OCI-LY3 (cell line): Measurements from ENCODE around the gene TMEM252.

Experiments
- H2AFZ ChIP-seq: fragments of 200-600, 300-600 bp; shearing (Covaris generic); 2 replicates; pipeline ENCODE4 v1.6.0; 2014; ENCODE audit warnings: antibody characterized with exemption, low read depth, low read length
- H3K27ac ChIP-seq: fragments of 200-600, 300-600 bp; sonication (generic); 2 replicates; pipeline ENCODE4 v1.5.1; 2014; ENCODE audit warnings: mild to moderate bottlenecking, low read length, moderate library complexity, mixed read lengths
- H3K27me3 ChIP-seq: fragments of 200-600, 300-600 bp; sonication (generic); 2 replicates; pipeline ENCODE4 v1.6.1; 2014; ENCODE audit warnings: low read depth, low read length, mixed read lengths
- H3K36me3 ChIP-seq: fragments of 200-600, 300-600 bp; sonication (generic); replicated peaks from 2 replicates; pipeline ENCODE3; 2014; ENCODE audit warnings: low read depth, low read length, mixed read lengths
- H3K4me1 ChIP-seq: fragments of 300-600, 200-600 bp; sonication (generic); 2 replicates; pipeline ENCODE4 v1.6.1; 2014; ENCODE audit warnings: low read length, mixed read lengths
- H3K4me2 ChIP-seq: fragments of 200-600, 300-600 bp; sonication (generic); 2 replicates; pipeline ENCODE4 v1.6.1; 2014; ENCODE audit warnings: low read length, mixed read lengths
- H3K4me3 ChIP-seq: fragments of 300-600, 200-600 bp; sonication (generic); 2 replicates; pipeline ENCODE4 v1.5.1; 2014; ENCODE audit warnings: antibody characterized with exemption, mild to moderate bottlenecking, low read length, moderate library complexity
- H3K79me2 ChIP-seq: fragments of 300-600, 200-600 bp; shearing (Covaris generic); 2 replicates; pipeline ENCODE4 v1.6.1; 2014; ENCODE audit warnings: mild to moderate bottlenecking, low read length, mixed read lengths
- H3K9ac ChIP-seq: fragments of 300-600, 200-600 bp; shearing (Covaris generic); 2 replicates; pipeline ENCODE4 v1.6.0; 2014; ENCODE audit warnings: mild to moderate bottlenecking, low read length, moderate library complexity
- H3K9me3 ChIP-seq: fragments of 200-600, 300-600 bp; shearing (Covaris generic); 2 replicates; pipeline ENCODE4 v1.6.1; 2014; ENCODE audit warnings: low read length, mixed read lengths; ENCODE audit not compliant: insufficient read depth
- H4K20me1 ChIP-seq: fragments of 200-600, 300-600 bp; sonication (generic); 2 replicates; pipeline ENCODE4 v1.6.1; 2016; ENCODE audit warnings: low read length, mixed read lengths; ENCODE audit not compliant: insufficient read depth
- EZH2phosphoT487 ChIP-seq: fragments of 200-600 bp; shearing (Covaris generic); IDR thresholded peaks from 2 replicates; pipeline ENCODE4 v1.6.1; 2018; ENCODE audit warnings: antibody characterized with exemption, mixed run types, low read depth
- TF ChIP-seq, protein P1 (sequence below): fragments of 200-600, 300-600 bp; sonication (generic); IDR thresholded peaks from 2 replicates; pipeline ENCODE4 v1.5.1; 2014; ENCODE audit warnings: antibody characterized with exemption, low read length, low read depth

The TMEM252 gene

DNA sequence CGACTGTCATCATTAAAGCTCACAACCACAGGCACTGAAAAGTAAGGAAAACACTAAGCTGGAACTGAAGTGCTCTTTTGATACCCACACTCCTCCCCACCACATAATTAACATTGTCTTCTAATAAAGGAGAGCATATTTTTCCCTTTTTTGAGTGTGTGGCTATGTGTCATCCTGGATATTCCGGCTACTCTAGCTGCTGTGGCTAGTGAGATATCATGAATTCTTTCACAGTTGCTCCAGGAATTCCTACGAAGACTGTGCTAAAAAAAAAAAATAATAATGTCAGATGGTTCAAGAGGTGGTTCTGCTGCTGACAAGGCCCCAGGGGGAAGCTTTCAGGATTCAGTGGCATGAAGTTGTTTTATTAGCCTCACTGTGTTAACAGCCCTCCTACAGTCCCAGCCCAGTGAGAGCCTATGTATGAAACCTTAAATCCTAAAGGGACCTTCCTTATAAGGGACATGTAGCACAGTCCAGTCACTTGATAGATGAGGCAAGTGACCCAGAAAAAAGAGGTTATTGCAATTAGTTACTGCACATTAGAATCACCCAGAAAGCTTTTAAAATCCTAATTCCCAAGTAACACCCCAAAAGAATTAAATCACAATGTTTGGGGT lies 46.6 kb downstream of the TMEM252 start:
- H3K4me3 ChIP-seq, result no peak overlapping the region
- no peak overlapping the region for H2AFZ ChIP-seq
- no peaks in the 10 kb centered on the region for H3K36me3 ChIP-seq
- H3K79me2 ChIP-seq, result no peaks in the 10 kb centered on the region
- H3K9me3 ChIP-seq, result no peaks in the 10 kb centered on the region
- H3K27me3 ChIP-seq, result peaks cover 19% of the 10 kb centered on the region
- no peak overlapping the region for H3K4me2 ChIP-seq
- no peak overlapping the region for H3K9ac ChIP-seq
- no peak overlapping the region for H3K27ac ChIP-seq
- no peaks in the 10 kb centered on the region for H3K4me1 ChIP-seq
- H4K20me1 ChIP-seq, result no peaks in the 10 kb centered on the region
- TF ChIP-seq, protein P1, sequence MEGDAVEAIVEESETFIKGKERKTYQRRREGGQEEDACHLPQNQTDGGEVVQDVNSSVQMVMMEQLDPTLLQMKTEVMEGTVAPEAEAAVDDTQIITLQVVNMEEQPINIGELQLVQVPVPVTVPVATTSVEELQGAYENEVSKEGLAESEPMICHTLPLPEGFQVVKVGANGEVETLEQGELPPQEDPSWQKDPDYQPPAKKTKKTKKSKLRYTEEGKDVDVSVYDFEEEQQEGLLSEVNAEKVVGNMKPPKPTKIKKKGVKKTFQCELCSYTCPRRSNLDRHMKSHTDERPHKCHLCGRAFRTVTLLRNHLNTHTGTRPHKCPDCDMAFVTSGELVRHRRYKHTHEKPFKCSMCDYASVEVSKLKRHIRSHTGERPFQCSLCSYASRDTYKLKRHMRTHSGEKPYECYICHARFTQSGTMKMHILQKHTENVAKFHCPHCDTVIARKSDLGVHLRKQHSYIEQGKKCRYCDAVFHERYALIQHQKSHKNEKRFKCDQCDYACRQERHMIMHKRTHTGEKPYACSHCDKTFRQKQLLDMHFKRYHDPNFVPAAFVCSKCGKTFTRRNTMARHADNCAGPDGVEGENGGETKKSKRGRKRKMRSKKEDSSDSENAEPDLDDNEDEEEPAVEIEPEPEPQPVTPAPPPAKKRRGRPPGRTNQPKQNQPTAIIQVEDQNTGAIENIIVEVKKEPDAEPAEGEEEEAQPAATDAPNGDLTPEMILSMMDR, result no peak
- TF ChIP-seq EZH2phosphoT487, result no peak

DNA sequence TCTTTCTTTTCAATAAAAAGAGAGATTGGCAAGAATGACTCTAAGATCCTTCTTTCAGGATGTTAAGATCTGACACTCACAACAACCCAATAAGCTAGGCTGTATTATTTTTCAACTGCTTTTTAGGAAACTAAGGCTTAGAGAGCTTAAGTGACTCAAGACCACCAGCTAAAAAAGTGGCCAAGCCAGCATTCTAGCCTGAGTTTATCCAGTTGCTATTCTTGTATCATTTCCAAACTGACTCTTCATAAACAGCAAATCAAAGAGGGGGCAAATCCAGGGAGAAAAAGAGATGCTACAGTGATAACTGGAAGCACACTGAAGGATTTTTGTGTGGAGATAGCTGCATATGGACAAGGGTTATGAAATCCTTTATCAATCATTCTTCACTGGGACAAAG lies 47.1 kb downstream of the TMEM252 start:
- Histone ChIP-seq H4K20me1 (no peaks in the 10 kb centered on the region), H3K9me3 (no peaks in the 10 kb centered on the region), H3K9ac (no peak overlapping the region), H3K4me2 (no peak overlapping the region), H3K4me3 (no peak overlapping the region), H3K36me3 (no peaks in the 10 kb centered on the region), H3K27ac (no peak overlapping the region), H3K79me2 (no peaks in the 10 kb centered on the region), H3K27me3 (peaks cover 19% of the 10 kb centered on the region), H3K4me1 (no peaks in the 10 kb centered on the region), H2AFZ (no peak overlapping the region)
- no peak for TF ChIP-seq EZH2phosphoT487
- TF ChIP-seq, protein P1, result no peak

DNA sequence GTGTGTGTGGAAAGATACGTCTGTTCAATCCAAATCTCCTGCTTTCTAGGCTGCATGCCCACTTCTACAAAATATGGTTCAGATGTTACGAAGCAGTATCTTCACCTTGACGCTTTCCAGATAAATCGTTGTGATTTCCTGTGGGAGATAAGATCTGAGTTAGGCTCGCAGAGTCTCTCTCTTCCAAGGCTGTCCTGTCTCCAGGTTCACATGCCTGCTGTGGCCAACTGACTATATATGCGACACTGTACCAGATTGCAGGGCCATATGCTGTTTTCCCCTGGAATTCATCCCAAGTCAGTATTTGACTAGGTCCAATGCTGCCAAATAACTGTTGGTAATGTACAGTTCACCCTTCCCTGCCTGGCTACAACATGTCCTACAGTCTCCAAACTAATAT lies 47.9 kb downstream of the TMEM252 start:
- no peak for TF ChIP-seq EZH2phosphoT487
- TF ChIP-seq, protein P1, result no peak
- H3K9me3 ChIP-seq, result no peaks in the 10 kb centered on the region
- no peak overlapping the region for H3K4me2 ChIP-seq
- no peaks in the 10 kb centered on the region for H3K79me2 ChIP-seq
- no peaks in the 10 kb centered on the region for H3K36me3 ChIP-seq
- H3K27me3 ChIP-seq, result peaks cover 19% of the 10 kb centered on the region
- H2AFZ ChIP-seq, result no peak overlapping the region
- H3K27ac ChIP-seq, result no peak overlapping the region
- no peaks in the 10 kb centered on the region for H3K4me1 ChIP-seq
- H3K9ac ChIP-seq, result no peak overlapping the region
- H3K4me3 ChIP-seq, result no peak overlapping the region
- H4K20me1 ChIP-seq, result no peaks in the 10 kb centered on the region

DNA sequence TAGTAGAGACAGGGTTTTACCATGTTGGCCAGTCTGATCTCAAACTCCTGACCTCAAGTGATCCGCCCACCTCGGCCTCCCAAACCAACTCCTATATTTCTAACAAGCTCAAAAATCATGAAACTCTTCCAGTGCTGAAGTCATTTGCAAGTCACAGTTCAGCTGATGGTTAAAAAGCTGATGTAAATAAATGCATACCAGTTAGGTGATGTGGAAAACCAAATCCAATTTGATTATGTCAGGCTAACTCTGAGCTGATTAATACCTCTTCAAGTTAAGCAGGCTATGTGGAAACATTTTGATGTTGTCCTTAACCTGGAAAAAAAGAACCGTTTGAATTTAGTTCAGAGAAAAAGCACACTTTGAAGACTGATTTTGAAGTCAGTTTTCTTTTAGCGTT lies 51.0 kb downstream of the TMEM252 start:
- H2AFZ ChIP-seq, result no peak overlapping the region
- TF ChIP-seq EZH2phosphoT487, result no peak
- TF ChIP-seq, protein P1, result no peak
- 0 out of 2 replicates have a peak, but pooled peaks cover 9% of the 10 kb centered on the region for H3K9me3 ChIP-seq
- H3K27me3 ChIP-seq, result peaks cover 10% of the 10 kb centered on the region
- H3K4me2 ChIP-seq, result no peak overlapping the region
- H3K79me2 ChIP-seq, result no peaks in the 10 kb centered on the region
- H3K9ac ChIP-seq, result no peak overlapping the region
- H3K36me3 ChIP-seq, result no peaks in the 10 kb centered on the region
- H3K4me3 ChIP-seq, result no peak overlapping the region
- H3K27ac ChIP-seq, result no peak overlapping the region
- no peaks in the 10 kb centered on the region for H3K4me1 ChIP-seq
- H4K20me1 ChIP-seq, result no peaks in the 10 kb centered on the region
